Rectal smooth muscle tissue (tissue), 1 donor: ENCODE data around the gene CMYA5.

Experiments
- H3K27ac ChIP-seq: one replicate; pipeline ENCODE4 v1.7.0; 2013; ENCODE audit warnings: low read depth, low read length, inconsistent platforms
- H3K27me3 ChIP-seq: one replicate; pipeline ENCODE4 v1.7.0; 2013; ENCODE audit warnings: low read length; ENCODE audit not compliant: control insufficient read depth, insufficient read depth
- H3K36me3 ChIP-seq: one replicate; pipeline ENCODE4 v1.7.0; 2013; ENCODE audit warnings: low read length; ENCODE audit not compliant: control insufficient read depth, insufficient read depth
- H3K4me1 ChIP-seq: one replicate; pipeline ENCODE4 v1.7.0; 2013; ENCODE audit warnings: low read length; ENCODE audit not compliant: control insufficient read depth, insufficient read depth
- H3K4me3 ChIP-seq: one replicate; pipeline ENCODE4 v1.7.0; 2013; ENCODE audit warnings: low read length
- H3K9ac ChIP-seq: one replicate; pipeline ENCODE4 v1.7.0; 2013; ENCODE audit warnings: low read length

Gene CMYA5

GRCh38 chr5:79687889-79688288, 1.7 kb upstream of the CMYA5 start:
- Histone ChIP-seq H3K9ac (no peak overlapping the region), H3K4me1 (peaks cover 4% of the 10 kb centered on the region), H3K36me3 (no peaks in the 10 kb centered on the region), H3K27ac (no peak overlapping the region), H3K27me3 (no peaks in the 10 kb centered on the region), H3K4me3 (no peak overlapping the region)

- Histone ChIP-seq H3K36me3 (no peaks in the 10 kb centered on the region), H3K4me1 (peaks cover 4% of the 10 kb centered on the region), H3K9ac (no peak overlapping the region), H3K4me3 (no peak overlapping the region), H3K27me3 (no peaks in the 10 kb centered on the region), H3K27ac (no peak overlapping the region)
Observed at GRCh38 chr5:79691007-79691406, 1.4 kb downstream of the CMYA5 start.

DNA sequence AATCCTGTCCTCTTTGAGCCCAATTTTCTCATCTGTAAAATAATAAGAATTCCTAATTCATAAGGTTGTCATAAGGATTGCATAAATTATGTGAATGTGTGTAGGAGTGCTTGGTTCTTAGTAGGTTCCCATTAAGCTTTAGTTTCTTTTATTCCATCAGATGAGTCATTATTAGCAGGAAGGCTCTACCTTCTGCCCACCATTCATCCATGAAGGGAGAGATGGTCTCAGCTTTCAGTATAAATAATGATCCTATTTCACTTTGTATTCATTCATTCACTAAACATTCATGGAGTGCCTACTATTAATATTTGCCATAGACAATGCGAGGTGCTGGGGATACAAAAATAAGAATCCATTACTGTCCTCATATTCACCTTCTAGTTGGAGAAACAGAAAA, 3.0 kb downstream of the CMYA5 start:
- Histone ChIP-seq H3K9ac (no peak overlapping the region), H3K4me3 (no peak overlapping the region)

DNA sequence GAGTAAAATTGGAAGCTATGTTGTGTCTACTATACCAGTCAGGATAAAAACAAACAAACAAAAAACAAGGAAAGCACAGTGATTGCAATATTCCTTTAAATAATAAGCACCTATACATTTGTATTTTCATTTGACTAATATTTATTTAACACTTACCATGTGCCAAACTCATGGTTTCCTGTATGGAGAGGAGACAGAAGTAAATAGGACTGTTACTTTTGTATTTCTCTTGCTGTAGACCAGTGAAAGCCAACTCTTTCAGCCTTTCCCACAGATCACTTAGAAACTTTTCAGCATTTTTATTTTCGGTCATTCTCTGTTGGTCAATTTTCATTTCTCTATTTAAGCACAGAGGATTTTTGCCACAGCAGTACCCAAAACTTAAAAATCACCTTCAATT, 4.5 kb downstream of the CMYA5 start:
- Histone ChIP-seq H3K27ac (no peak overlapping the region), H3K4me1 (peaks cover 4% of the 10 kb centered on the region), H3K4me3 (no peak overlapping the region), H3K9ac (no peak overlapping the region), H3K27me3 (no peaks in the 10 kb centered on the region), H3K36me3 (no peaks in the 10 kb centered on the region)

More for the DNA sequence above, 3.0 kb downstream of the CMYA5 start:
- Histone ChIP-seq H3K27me3 (no peaks in the 10 kb centered on the region), H3K36me3 (no peaks in the 10 kb centered on the region), H3K4me1 (peaks cover 4% of the 10 kb centered on the region), H3K27ac (no peak overlapping the region)

GRCh38 chr5:79694652-79695051, 5.0 kb downstream of the CMYA5 start:
- H3K4me3 ChIP-seq = no peak overlapping the region
- no peak overlapping the region for H3K27ac ChIP-seq
- H3K9ac ChIP-seq = no peak overlapping the region

DNA sequence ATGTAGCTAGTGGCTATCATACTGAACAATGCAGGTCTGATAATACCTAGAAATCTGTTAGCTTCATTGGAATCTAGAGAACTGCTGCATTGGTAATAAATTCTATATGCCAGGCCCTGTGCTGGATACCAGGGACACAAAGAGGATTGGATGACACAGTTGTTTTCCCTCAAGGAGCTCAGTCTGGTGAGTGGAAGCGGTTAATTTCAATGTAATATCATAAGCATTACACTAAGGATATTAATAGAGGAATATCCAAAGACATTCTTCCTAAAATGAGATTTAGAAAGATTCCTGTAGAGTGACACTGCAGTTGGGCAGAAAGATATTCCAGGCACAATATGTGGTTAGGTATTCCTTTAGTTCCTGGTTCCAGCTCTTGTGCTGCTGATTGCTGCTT, 5.9 kb downstream of the CMYA5 start:
- no peak overlapping the region for H3K9ac ChIP-seq
- no peaks in the 10 kb centered on the region for H3K36me3 ChIP-seq
- H3K27me3 ChIP-seq = no peaks in the 10 kb centered on the region
- H3K27ac ChIP-seq = no peak overlapping the region
- no peak overlapping the region for H3K4me3 ChIP-seq
- peaks cover 4% of the 10 kb centered on the region for H3K4me1 ChIP-seq

More at GRCh38 chr5:79694652-79695051, 5.0 kb downstream of the CMYA5 start:
- Histone ChIP-seq H3K36me3 (no peaks in the 10 kb centered on the region), H3K27me3 (no peaks in the 10 kb centered on the region), H3K4me1 (peaks cover 4% of the 10 kb centered on the region)

DNA sequence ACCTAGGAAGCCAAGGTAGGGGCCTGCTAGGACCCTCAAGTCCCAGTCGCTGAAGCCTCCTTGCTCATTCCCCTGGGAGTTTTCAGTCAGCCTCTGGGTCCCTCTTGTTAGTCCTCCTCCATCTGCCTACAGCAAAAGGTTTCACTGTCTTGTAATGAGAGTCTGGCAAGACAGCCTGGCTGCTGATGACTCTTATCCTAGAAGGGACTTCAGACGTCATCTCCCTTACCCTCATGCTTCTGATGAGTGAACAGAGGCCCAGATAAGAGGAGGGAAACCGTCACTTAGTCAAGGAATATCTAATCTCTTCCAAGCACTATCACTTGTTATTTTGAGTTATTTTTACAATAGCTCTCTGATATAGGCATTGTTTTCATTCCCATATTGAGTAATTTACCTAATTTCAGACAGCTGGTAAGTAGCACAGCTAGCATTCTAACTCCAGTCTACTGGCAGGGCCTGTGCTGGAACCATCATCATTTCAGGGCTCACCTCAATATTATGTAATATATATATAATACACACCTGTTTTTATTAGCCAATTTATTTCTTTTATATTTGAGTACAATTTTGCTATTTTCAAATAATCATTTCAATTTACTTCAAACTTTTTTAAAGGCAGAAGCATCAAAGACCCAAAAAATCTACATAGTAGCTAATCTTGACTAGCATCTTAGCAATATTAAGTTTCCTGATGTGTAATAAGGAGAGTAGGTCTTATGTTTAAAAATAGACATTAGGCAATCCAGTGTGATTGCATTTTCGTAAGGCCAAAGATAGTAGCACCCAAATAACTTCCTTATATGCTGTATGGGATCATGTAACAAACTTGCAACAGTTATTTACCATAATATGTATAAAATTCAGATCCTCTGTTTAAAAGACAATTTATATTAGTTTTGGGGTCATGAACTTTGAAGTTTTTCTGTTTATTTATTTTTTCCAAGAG, 7.9 kb downstream of the CMYA5 start:
- Histone ChIP-seq H3K4me1 (no peaks in the 10 kb centered on the region), H3K36me3 (no peaks in the 10 kb centered on the region), H3K9ac (no peak overlapping the region), H3K4me3 (no peak overlapping the region), H3K27ac (no peak overlapping the region), H3K27me3 (no peaks in the 10 kb centered on the region)

GRCh38 chr5:79699763-79700400, 10.2 kb downstream of the CMYA5 start:
- H3K36me3 ChIP-seq = no peaks in the 10 kb centered on the region
- H3K27ac ChIP-seq = no peak overlapping the region
- H3K4me1 ChIP-seq = no peaks in the 10 kb centered on the region
- no peaks in the 10 kb centered on the region for H3K27me3 ChIP-seq
- H3K4me3 ChIP-seq = no peak overlapping the region
- no peak overlapping the region for H3K9ac ChIP-seq

- no peaks in the 10 kb centered on the region for H3K4me1 ChIP-seq
Observed at GRCh38 chr5:79702606-79703380, 13.2 kb downstream of the CMYA5 start.

DNA sequence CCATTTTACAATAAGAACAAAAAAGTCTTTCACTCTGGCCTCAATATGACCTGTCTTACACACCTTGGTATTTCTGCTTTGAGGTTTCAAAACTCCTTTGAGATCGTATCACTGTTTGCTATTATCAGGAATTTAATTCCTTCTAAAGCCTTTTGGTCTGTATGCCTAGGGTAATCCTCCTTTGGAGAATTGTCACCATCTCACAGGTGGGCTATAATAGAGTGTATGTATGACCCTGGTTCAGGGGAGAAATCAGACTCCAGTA, 13.7 kb downstream of the CMYA5 start:
- Histone ChIP-seq H3K27ac (no peak overlapping the region), H3K4me3 (no peak overlapping the region), H3K36me3 (no peaks in the 10 kb centered on the region), H3K27me3 (no peaks in the 10 kb centered on the region), H3K4me1 (no peaks in the 10 kb centered on the region), H3K9ac (no peak overlapping the region)

More at GRCh38 chr5:79702606-79703380, 13.2 kb downstream of the CMYA5 start:
- no peak overlapping the region for H3K9ac ChIP-seq
- H3K4me3 ChIP-seq = no peak overlapping the region
- H3K36me3 ChIP-seq = no peaks in the 10 kb centered on the region
- no peaks in the 10 kb centered on the region for H3K27me3 ChIP-seq
- H3K27ac ChIP-seq = no peak overlapping the region

DNA sequence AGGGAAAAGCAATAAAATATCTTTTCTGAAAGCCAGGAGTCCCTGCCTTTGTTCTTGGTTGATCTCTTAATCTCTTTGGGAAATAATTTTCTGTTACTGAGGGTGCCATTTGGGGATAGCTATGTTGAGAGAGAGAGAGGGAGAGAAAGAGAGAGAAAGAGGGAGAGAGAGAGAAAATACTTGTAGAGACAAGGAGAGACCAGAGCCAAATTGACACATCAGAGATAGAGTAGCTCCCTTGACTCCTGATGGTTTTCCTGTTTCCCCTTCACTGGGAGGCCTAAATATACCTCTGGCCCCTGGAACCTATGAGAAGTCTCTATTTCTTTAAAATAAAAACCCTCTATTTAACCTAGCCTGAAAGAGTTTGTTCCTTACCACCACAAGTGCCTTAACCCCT, 14.9 kb downstream of the CMYA5 start:
- no peak overlapping the region for H3K4me3 ChIP-seq
- H3K27ac ChIP-seq = no peak overlapping the region
- no peaks in the 10 kb centered on the region for H3K27me3 ChIP-seq
- no peaks in the 10 kb centered on the region for H3K4me1 ChIP-seq
- H3K9ac ChIP-seq = no peak overlapping the region
- no peaks in the 10 kb centered on the region for H3K36me3 ChIP-seq

DNA sequence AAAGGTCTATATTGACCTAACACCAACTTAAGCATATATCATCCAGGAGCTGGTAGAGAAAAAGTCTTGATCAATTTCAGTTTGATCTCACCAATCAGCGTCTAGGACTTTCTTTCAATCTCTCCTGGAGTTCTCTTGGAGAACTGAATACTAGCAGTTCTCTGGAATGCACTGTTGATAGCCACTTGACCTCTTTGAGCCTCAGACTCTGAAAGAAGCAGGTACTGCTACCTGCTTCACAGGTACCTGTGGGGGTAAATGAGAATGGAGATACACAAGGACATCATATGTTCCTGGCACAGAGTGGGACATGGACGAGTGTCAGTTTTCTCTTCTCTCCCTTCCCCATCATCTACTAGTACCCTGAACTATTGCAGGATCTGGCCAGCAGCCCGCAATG, 16.0 kb downstream of the CMYA5 start:
- no peak overlapping the region for H3K9ac ChIP-seq
- H3K27ac ChIP-seq = no peak overlapping the region
- no peaks in the 10 kb centered on the region for H3K27me3 ChIP-seq
- H3K4me1 ChIP-seq = no peaks in the 10 kb centered on the region
- H3K4me3 ChIP-seq = no peak overlapping the region
- no peaks in the 10 kb centered on the region for H3K36me3 ChIP-seq
